ENCODE results near the gene NDUFS1.
A peak's percentile ranks its signal among the peaks of the same experiment; 100 is the strongest.
"Not testable (repeated sequence)": the region's sequence is repeated elsewhere in the genome, so short reads cannot be mapped to it uniquely, and the experiment has no call there.

NDUFS1 gene

DNA sequence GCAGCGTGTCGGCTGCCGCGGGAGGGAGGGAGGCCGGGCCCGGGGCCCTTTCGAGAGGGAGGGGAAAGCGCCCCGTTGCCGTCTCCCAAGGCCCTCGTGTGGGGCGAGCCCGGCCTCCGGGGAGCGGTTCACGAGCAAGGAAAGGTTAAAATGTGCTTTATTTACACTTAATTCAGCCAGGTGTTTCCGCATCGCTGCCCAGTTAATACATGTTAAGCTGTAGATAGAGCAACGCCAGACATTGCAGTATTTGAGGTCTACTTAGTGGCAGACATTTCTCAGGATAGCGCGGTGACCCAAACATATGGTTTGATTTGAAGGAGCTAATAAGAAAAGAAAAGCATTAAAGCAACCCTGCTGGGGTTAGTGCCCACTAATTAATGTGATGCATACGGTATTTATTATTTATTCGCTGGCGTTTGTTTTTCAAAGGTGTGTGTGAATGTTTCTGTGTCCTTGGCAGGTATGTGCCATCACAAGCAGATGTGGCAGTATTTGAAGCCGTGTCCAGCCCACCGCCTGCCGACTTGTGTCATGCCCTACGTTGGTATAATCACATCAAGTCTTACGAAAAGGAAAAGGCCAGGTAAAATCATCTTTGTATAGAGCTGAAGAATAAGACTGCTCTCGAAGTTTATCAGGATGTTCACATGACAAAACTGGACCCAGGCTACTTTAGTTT is 1.0 kb upstream of the NDUFS1 start:
- peak; percentile 7 for ATAC-seq
- no peak for TF ChIP-seq ISL1 (CRISPR knock-in tag; IDR thresholded peaks at IDR 0.05)
- TF ChIP-seq ZNF565 (CRISPR knock-in tag; conservative IDR thresholded peaks at IDR 0.05; ENCODE audit: low read depth), result no peak
- TF ChIP-seq, protein P1, sequence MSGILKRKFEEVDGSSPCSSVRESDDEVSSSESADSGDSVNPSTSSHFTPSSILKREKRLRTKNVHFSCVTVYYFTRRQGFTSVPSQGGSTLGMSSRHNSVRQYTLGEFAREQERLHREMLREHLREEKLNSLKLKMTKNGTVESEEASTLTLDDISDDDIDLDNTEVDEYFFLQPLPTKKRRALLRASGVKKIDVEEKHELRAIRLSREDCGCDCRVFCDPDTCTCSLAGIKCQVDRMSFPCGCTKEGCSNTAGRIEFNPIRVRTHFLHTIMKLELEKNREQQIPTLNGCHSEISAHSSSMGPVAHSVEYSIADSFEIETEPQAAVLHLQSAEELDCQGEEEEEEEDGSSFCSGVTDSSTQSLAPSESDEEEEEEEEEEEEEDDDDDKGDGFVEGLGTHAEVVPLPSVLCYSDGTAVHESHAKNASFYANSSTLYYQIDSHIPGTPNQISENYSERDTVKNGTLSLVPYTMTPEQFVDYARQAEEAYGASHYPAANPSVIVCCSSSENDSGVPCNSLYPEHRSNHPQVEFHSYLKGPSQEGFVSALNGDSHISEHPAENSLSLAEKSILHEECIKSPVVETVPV (CRISPR knock-in tag; IDR thresholded peaks at IDR 0.05), result no peak
- no peak for TF ChIP-seq PPARA (CRISPR knock-in tag; IDR thresholded peaks at IDR 0.05; ENCODE audit: borderline replicate concordance)
- no peak for TF ChIP-seq ARNTL (CRISPR knock-in tag; IDR thresholded peaks at IDR 0.05; ENCODE audit: borderline replicate concordance, low read depth)
- TF ChIP-seq ZNF8 (CRISPR knock-in tag; IDR thresholded peaks at IDR 0.05), result no peak
- TF ChIP-seq OSR1 (CRISPR knock-in tag; IDR thresholded peaks at IDR 0.05), result no peak
- no peak for TF ChIP-seq GLIS3 (CRISPR knock-in tag; IDR thresholded peaks at IDR 0.05)
- no peak for TF ChIP-seq CSDC2 (CRISPR knock-in tag; IDR thresholded peaks at IDR 0.05)
- TF ChIP-seq, protein P2, sequence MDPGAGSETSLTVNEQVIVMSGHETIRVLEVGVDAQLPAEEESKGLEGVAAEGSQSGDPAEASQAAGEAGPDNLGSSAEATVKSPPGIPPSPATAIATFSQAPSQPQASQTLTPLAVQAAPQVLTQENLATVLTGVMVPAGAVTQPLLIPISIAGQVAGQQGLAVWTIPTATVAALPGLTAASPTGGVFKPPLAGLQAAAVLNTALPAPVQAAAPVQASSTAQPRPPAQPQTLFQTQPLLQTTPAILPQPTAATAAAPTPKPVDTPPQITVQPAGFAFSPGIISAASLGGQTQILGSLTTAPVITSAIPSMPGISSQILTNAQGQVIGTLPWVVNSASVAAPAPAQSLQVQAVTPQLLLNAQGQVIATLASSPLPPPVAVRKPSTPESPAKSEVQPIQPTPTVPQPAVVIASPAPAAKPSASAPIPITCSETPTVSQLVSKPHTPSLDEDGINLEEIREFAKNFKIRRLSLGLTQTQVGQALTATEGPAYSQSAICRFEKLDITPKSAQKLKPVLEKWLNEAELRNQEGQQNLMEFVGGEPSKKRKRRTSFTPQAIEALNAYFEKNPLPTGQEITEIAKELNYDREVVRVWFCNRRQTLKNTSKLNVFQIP (CRISPR knock-in tag; IDR thresholded peaks at IDR 0.05; ENCODE audit: borderline replicate concordance, low read depth), result no peak
- no peak for TF ChIP-seq ZNF70 (CRISPR knock-in tag; IDR thresholded peaks at IDR 0.05)
- no peak for TF ChIP-seq TCF4 (CRISPR knock-in tag; IDR thresholded peaks at IDR 0.05; ENCODE audit: borderline replicate concordance)
- TF ChIP-seq ESRRG (CRISPR knock-in tag; IDR thresholded peaks at IDR 0.05), result no peak

DNA sequence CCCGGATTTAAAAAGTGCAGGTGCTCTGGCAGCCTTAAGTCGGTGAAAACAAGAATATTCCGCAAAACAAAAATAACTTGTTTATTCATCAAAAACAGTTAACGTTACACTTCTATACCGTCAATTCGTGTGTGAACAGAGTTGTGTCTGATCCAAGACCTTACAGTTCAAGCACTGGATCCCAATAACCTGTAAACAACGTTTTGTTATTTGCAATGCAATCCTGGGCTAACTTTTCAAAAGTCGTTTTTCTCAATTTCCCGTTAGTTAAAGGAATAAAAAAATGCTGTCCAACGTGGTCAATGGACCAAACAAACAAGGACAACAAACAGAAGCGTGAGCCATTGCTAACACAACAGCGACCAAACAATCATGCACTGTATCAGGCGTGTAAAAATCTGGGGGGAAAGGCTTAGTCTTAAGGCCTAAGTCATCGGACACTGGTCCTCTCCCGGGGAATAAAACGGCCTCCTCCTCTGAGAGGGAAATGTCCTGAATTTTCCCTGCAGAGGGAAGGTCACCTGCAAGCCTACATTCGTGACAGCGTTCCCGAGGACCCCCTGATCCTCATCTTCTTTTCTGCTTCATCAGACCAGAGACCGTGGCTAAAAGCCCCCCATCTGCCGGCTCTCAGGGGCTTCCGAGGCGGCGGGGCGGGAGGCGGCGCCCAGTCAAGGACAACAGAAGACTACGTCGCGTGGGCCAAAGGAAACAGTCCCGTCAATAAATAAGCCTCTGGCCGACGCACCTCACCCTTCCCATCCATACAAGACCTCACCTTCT is 490 bp downstream of the NDUFS1 start:
- TF ChIP-seq, protein P3, sequence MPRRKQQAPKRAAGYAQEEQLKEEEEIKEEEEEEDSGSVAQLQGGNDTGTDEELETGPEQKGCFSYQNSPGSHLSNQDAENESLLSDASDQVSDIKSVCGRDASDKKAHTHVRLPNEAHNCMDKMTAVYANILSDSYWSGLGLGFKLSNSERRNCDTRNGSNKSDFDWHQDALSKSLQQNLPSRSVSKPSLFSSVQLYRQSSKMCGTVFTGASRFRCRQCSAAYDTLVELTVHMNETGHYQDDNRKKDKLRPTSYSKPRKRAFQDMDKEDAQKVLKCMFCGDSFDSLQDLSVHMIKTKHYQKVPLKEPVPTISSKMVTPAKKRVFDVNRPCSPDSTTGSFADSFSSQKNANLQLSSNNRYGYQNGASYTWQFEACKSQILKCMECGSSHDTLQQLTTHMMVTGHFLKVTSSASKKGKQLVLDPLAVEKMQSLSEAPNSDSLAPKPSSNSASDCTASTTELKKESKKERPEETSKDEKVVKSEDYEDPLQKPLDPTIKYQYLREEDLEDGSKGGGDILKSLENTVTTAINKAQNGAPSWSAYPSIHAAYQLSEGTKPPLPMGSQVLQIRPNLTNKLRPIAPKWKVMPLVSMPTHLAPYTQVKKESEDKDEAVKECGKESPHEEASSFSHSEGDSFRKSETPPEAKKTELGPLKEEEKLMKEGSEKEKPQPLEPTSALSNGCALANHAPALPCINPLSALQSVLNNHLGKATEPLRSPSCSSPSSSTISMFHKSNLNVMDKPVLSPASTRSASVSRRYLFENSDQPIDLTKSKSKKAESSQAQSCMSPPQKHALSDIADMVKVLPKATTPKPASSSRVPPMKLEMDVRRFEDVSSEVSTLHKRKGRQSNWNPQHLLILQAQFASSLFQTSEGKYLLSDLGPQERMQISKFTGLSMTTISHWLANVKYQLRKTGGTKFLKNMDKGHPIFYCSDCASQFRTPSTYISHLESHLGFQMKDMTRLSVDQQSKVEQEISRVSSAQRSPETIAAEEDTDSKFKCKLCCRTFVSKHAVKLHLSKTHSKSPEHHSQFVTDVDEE (CRISPR knock-in tag; IDR thresholded peaks at IDR 0.05), result 0 out of 2 replicates have a peak, but pooled peaks have one; percentile 12
- TF ChIP-seq TOX (CRISPR knock-in tag; IDR thresholded peaks at IDR 0.05; ENCODE audit: borderline replicate concordance) (no peak), ZC3H10 (CRISPR knock-in tag; IDR thresholded peaks at IDR 0.05) (no peak)
- TF ChIP-seq, protein P1 (CRISPR knock-in tag; IDR thresholded peaks at IDR 0.05), result no peak
- peak; percentile 41 for ATAC-seq

DNA sequence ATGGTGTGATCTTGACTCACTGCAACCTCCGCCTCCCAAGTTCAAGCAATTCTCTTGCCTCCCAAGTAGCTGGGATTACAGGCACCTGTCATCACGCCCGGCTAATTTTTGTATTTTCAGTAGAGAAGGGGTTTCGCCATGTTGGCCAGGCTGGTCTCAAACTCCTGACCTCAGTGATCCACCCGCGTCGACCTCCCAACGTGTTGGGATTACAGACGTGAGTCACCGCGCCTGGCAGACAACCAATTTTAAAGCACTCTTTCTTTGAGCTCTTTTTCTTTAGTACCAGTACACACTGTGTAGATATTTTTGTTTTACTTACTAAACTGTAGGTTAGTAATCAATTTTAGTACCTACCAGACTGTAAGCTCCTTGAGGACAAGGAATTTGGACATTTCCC is 2.2 kb downstream of the NDUFS1 start:
- ATAC-seq, result not testable (repeated sequence)

DNA sequence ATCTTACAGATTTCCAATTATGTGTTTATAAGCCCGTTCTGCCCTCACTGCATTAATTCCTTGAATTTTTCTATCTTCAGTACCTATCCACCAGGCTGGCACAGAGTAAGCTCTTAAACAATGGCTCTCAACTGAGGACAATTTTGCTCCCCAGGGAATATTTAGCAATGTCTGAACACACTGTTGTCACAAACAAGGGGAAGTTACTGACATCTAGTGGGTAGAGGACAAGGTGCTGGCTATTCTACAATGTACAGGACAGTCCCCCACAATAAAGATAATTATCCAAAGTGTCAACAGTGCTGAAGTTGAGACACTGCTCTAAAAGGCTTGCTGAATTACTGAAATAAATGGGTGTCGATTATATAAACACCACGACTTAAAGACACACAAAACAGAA is 5.0 kb downstream of the NDUFS1 start:
- TF ChIP-seq GLIS3 (CRISPR knock-in tag; IDR thresholded peaks at IDR 0.05), result no peak
- TF ChIP-seq ZFP3 (CRISPR knock-in tag; IDR thresholded peaks at IDR 0.05), result no peak
- no peak for TF ChIP-seq ZFP30 (CRISPR knock-in tag; IDR thresholded peaks at IDR 0.05)
- no peak for TF ChIP-seq ZC3H10 (CRISPR knock-in tag; IDR thresholded peaks at IDR 0.05)
- TF ChIP-seq RARB (CRISPR knock-in tag; IDR thresholded peaks at IDR 0.05), result no peak
- TF ChIP-seq ZNF565 (CRISPR knock-in tag; conservative IDR thresholded peaks at IDR 0.05; ENCODE audit: low read depth), result no peak
- no peak for TF ChIP-seq BACH2 (CRISPR knock-in tag; IDR thresholded peaks at IDR 0.05; ENCODE audit: borderline replicate concordance)
- TF ChIP-seq ISL1 (CRISPR knock-in tag; IDR thresholded peaks at IDR 0.05), result no peak
- TF ChIP-seq SNAI2 (CRISPR knock-in tag; IDR thresholded peaks at IDR 0.05), result no peak
- TF ChIP-seq OSR1 (CRISPR knock-in tag; IDR thresholded peaks at IDR 0.05), result no peak
- no peak for ATAC-seq
